ENCODE measurements around the gene ITGA7.

DNA sequence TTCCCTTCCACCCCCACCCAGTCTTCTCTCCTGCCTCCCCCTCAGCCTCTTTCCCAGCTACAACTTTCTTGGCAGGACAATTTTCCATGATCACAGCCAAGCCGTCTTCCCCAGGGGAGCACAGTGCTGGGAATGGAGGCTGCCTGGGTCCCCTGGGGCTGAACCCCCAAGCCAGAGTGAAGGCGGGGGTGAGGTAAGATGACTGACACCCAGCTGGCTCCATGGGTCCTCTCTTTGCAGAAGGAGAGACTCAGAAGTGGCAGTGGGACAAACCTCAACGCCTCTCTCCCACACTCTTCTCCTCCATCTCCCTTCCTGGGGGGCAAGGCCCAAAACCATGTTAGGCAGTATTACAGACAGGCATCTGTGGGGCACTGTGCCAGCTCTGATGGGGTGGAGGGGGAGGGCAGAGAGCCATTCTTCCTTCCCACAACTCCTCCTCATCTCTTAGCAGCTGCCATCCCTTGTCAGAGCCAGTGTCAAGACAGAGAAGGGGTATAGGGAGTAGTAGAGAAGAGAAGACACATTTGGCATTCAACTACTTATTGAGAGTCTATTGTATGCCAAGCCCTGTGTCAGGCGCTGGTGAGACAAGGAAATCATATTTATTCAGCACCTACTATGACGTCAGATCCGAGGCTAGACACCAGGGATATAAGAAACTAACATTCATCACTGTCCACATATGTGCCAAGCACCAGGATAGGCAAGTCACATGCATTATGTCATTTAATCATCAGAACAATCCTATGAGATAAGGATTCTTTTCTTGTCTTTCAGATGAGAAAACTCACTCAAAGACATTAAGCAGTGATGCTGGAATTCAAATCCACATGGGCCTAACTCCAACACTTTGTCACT lies 3.6 kb downstream of the ITGA7 start:
- TF ChIP-seq, protein P1, sequence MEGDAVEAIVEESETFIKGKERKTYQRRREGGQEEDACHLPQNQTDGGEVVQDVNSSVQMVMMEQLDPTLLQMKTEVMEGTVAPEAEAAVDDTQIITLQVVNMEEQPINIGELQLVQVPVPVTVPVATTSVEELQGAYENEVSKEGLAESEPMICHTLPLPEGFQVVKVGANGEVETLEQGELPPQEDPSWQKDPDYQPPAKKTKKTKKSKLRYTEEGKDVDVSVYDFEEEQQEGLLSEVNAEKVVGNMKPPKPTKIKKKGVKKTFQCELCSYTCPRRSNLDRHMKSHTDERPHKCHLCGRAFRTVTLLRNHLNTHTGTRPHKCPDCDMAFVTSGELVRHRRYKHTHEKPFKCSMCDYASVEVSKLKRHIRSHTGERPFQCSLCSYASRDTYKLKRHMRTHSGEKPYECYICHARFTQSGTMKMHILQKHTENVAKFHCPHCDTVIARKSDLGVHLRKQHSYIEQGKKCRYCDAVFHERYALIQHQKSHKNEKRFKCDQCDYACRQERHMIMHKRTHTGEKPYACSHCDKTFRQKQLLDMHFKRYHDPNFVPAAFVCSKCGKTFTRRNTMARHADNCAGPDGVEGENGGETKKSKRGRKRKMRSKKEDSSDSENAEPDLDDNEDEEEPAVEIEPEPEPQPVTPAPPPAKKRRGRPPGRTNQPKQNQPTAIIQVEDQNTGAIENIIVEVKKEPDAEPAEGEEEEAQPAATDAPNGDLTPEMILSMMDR (IDR thresholded peaks at IDR 0.05): no peak
- no peak for TF ChIP-seq POLR2A (IDR thresholded peaks at IDR 0.05)

Data from ovary (tissue), 3 donors.